PC-9 (cell line): ENCODE results near the gene RUNDC1. TPM values are rescaled to one million over a fixed set of nuclear protein-coding genes. Genes with fewer than 3 reads are reported as not detected.

ENCODE experiments used
- BruUV-seq: library from RNA; stranded (reverse); fragments of 400-500 nt; replicated peaks from 2 replicates; lab custom pipeline; 2021; lab: Mats Ljungman, UMichigan
- CTCF ChIA-PET: fragments of 300-600 bp; sonication (Branson Sonifier 250); formaldehyde crosslinking; loops from one replicate; lab custom pipeline; 2022; ENCODE audit warnings: antibody characterized with exemption; lab: Charles Lee
- POLR2A ChIA-PET: fragments of 300-600 bp; sonication (Branson Sonifier 250); formaldehyde crosslinking; loops from one replicate; lab custom pipeline; 2022; ENCODE audit warnings: antibody characterized with exemption; ENCODE audit not compliant: unreplicated experiment; lab: Charles Lee
- DNase-seq, 2 experiments: peaks; one replicate each; pipeline versions ENCODE4 v3.0.0 to v3.0.0-alpha.2; 2015 to 2022; ENCODE audit warnings: mixed read lengths in 1 of 2
- H2AFZ ChIP-seq: fragments of 200-600 bp; sonication (generic); 2 replicates; pipeline ENCODE4 v1.8.1; 2017; ENCODE audit warnings: antibody characterized with exemption
- H3F3A ChIP-seq: fragments of 200-600 bp; sonication (generic); 2 replicates; pipeline ENCODE4 v1.8.1; 2017; ENCODE audit warnings: antibody characterized with exemption, mild to moderate bottlenecking, low read depth; ENCODE audit not compliant: insufficient read depth
- H3K27ac ChIP-seq: fragments of 200-600 bp; sonication (generic); 2 replicates; pipeline ENCODE4 v1.6.1; 2016; ENCODE audit warnings: mixed run types
- H3K27me3 ChIP-seq: fragments of 200-600 bp; sonication (generic); 2 replicates; pipeline ENCODE4 v1.6.1; 2016; ENCODE audit warnings: low read depth, mixed run types; ENCODE audit not compliant: insufficient read depth
- H3K36me3 ChIP-seq: fragments of 200-600 bp; sonication (generic); 2 replicates; pipeline ENCODE4 v1.6.1; 2016; ENCODE audit warnings: low read depth, mixed run types
- H3K4me1 ChIP-seq: fragments of 200-600 bp; sonication (generic); replicated peaks from 2 replicates; pipeline ENCODE4 v1.6.1; 2016; ENCODE audit warnings: mixed run types; ENCODE audit not compliant: insufficient read depth
- H3K4me2 ChIP-seq: fragments of 200-600 bp; sonication (generic); 2 replicates; pipeline ENCODE4 v1.6.1; 2017; ENCODE audit warnings: mixed run types
- H3K4me3 ChIP-seq: fragments of 200-600 bp; sonication (generic); 2 replicates; pipeline ENCODE4 v1.6.1; 2016; ENCODE audit warnings: mixed run types
- H3K79me2 ChIP-seq: fragments of 200-600 bp; sonication (generic); 2 replicates; pipeline ENCODE4 v1.6.1; 2017; ENCODE audit warnings: low read depth, mixed run types
- H3K9me2 ChIP-seq: fragments of 200-600 bp; sonication (generic); 2 replicates; pipeline ENCODE4 v1.8.1; 2017; ENCODE audit warnings: mild to moderate bottlenecking; ENCODE audit not compliant: insufficient read depth
- H3K9me3 ChIP-seq: fragments of 200-600 bp; sonication (generic); 2 replicates; pipeline ENCODE4 v1.8.1; 2016; ENCODE audit warnings: low read depth; ENCODE audit not compliant: insufficient read depth
- H4K20me1 ChIP-seq: fragments of 200-600 bp; sonication (generic); 2 replicates; pipeline ENCODE4 v1.8.1; 2017; ENCODE audit not compliant: insufficient read depth
- EZH2 ChIP-seq: fragments of 200-600 bp; sonication (generic); IDR thresholded peaks from 2 replicates; pipeline ENCODE4 v1.8.0; 2017; ENCODE audit warnings: antibody characterized with exemption, low read depth
- intact Hi-C: fragments of 100-400 bp; cut with micrococcal nuclease; formaldehyde crosslinking; loops from one replicate; pipeline ENCODE4 v1.10.0; 2022; ENCODE audit not compliant: unreplicated experiment
- total RNA-seq: library from RNA; stranded (reverse); gene quantifications from 2 replicates; pipeline ENCODE4 v1.2.3, GENCODE V29; 2021
- TF ChIP-seq, protein P1 (sequence below): fragments of 200-600 bp; sonication (generic); conservative IDR thresholded peaks from 2 replicates; pipeline ENCODE4 v1.6.1; 2017; ENCODE audit warnings: mixed run types, antibody characterized with exemption, mild to moderate bottlenecking, moderate library complexity

The RUNDC1 gene
- total RNA-seq, 1 experiment from 2014 or later = 12.7 TPM

DNA sequence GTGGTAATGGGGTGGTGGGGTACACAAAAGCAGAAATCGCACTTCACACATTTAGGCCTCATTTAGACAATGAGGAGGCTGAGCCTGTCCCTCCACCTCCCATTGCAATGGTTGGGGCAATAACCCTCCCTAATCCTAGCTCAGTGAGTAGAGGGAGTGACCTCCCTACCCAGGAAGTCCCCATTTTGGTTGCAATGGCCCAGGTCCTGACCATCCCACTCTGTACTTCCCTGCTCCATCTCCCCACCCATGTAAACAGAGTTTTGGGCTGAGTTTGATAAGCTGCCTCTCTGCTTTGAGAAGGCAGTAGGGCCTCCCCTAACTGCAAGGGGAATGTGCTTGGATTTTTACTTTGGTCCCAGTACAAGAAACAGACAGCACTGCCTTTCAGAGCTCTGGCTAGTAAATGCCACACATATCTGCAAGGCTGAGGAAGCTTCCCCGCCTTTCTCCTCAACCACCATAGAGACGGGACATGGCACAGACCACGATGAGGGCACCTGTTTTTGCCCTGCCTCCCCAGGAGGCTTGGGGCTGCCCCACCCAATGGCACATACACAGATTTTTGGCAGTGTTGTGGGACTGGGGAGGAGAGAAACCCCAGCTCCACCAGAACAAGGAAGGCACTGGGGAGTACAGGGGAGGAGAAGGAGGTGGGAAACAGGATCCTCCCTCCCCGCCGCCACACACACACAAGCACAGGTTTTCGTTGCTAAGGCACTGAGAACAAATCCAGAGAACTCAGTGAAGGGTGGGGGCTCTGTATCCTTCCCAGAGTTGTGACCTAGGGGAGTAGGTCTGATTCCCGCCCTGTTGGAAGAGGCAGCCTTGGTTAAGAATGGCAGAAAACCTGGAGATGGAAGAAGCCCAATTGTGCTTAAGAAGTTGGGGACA is 34.5 kb downstream of the RUNDC1 start:
- POLR2A ChIA-PET = interaction anchor here (0.6 kb wide), 1 partner anchor 41 kb away, joined by 3 read pairs; no protein-coding TSS in a partner anchor
- Histone ChIP-seq H3F3A (peaks cover 32% of the 10 kb centered on the region), H3K4me1 (peaks cover 24% of the 10 kb centered on the region), H3K79me2 (peaks cover 11% of the 10 kb centered on the region), H3K4me2 (no peak overlapping the region), H3K27me3 (no peaks in the 10 kb centered on the region), H2AFZ (no peak overlapping the region), H3K9me3 (no peaks in the 10 kb centered on the region), H3K9me2 (no peaks in the 10 kb centered on the region), H3K4me3 (no peak overlapping the region), H4K20me1 (no peaks in the 10 kb centered on the region), H3K36me3 (peaks cover 22% of the 10 kb centered on the region), H3K27ac (no peak overlapping the region)
- no peak for TF ChIP-seq EZH2
- TF ChIP-seq, protein P1, sequence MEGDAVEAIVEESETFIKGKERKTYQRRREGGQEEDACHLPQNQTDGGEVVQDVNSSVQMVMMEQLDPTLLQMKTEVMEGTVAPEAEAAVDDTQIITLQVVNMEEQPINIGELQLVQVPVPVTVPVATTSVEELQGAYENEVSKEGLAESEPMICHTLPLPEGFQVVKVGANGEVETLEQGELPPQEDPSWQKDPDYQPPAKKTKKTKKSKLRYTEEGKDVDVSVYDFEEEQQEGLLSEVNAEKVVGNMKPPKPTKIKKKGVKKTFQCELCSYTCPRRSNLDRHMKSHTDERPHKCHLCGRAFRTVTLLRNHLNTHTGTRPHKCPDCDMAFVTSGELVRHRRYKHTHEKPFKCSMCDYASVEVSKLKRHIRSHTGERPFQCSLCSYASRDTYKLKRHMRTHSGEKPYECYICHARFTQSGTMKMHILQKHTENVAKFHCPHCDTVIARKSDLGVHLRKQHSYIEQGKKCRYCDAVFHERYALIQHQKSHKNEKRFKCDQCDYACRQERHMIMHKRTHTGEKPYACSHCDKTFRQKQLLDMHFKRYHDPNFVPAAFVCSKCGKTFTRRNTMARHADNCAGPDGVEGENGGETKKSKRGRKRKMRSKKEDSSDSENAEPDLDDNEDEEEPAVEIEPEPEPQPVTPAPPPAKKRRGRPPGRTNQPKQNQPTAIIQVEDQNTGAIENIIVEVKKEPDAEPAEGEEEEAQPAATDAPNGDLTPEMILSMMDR = no peak
- intact Hi-C loops = no loop called here
- CTCF ChIA-PET = no interaction called here
- BruUV-seq = no TSS peak
- no peak for DNase-seq

DNA sequence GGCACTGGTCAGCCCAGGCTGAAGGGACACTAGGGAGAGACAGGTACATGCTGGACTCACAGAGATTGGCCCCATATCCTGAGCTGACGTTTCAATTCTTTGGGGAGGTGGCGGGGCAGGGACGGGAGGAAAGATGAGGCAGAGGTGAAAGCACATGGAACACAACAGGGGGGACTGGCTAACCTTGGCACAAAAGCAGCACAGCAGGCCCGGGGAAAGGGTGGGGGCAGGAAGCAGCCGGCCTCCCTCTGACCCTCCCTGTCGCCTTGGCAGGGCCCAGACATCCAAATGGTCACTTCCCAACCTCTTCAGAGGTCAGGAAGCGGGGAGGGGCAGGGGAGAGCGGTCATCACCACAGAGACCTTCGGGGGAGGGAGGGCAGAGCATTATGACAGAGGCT is 35.2 kb downstream of the RUNDC1 start:
- TF ChIP-seq EZH2 = no peak
- TF ChIP-seq, protein P1 = no peak
- DNase-seq = no peak
- H3K4me3 ChIP-seq = no peak overlapping the region
- H3K9me2 ChIP-seq = no peaks in the 10 kb centered on the region
- H2AFZ ChIP-seq = no peak overlapping the region
- POLR2A ChIA-PET = no interaction called here
- peaks cover 18% of the 10 kb centered on the region for H3K79me2 ChIP-seq
- peaks cover 24% of the 10 kb centered on the region for H3K4me1 ChIP-seq
- BruUV-seq = TSS peak; percentile 19
- H3F3A ChIP-seq = peaks cover 32% of the 10 kb centered on the region
- CTCF ChIA-PET = no interaction called here
- H3K27ac ChIP-seq = no peak overlapping the region
- no peaks in the 10 kb centered on the region for H3K9me3 ChIP-seq
- H3K4me2 ChIP-seq = no peak overlapping the region
- peaks cover 22% of the 10 kb centered on the region for H3K36me3 ChIP-seq
- no peaks in the 10 kb centered on the region for H3K27me3 ChIP-seq
- intact Hi-C loops = no loop called here
- H4K20me1 ChIP-seq = no peaks in the 10 kb centered on the region; the same call in 1 of the 2 replicates

DNA sequence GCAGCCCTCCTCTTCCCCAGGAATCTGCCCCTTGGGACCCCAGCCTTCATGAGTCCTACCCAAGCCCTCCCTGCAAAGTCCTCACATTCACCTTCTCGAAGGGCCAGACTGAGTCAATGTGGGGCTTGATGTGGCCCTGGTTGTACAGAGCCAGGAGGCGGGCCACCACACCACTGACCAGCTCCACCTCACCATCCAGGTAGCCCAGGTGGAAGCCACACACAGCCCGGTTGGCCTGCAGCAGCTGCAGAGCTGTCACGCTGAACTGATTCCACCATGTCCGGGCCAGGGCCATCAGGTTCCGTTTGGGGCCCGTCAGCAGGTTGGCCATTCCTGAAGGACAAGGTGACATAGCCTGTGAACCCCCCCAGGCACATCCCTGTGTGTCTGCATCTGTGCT is 35.9 kb downstream of the RUNDC1 start:
- POLR2A ChIA-PET = no interaction called here
- H3K9me2 ChIP-seq = no peaks in the 10 kb centered on the region
- no peak overlapping the region for H2AFZ ChIP-seq
- TF ChIP-seq, protein P1 = no peak
- no peak for TF ChIP-seq EZH2
- peaks cover 2% of the 10 kb centered on the region; the same call in 1 of the 2 replicates for H4K20me1 ChIP-seq
- DNase-seq = no peak
- peaks cover 21% of the 10 kb centered on the region for H3K79me2 ChIP-seq
- peaks cover 22% of the 10 kb centered on the region for H3K36me3 ChIP-seq
- peaks cover 24% of the 10 kb centered on the region for H3K4me1 ChIP-seq
- no peak overlapping the region for H3K27ac ChIP-seq
- no TSS peak for BruUV-seq
- H3K27me3 ChIP-seq = no peaks in the 10 kb centered on the region
- H3K4me3 ChIP-seq = no peak overlapping the region
- H3F3A ChIP-seq = peaks cover 32% of the 10 kb centered on the region; the same call in 1 of the 2 replicates
- no peak overlapping the region for H3K4me2 ChIP-seq
- intact Hi-C loops = no loop called here
- no peaks in the 10 kb centered on the region for H3K9me3 ChIP-seq
- CTCF ChIA-PET = no interaction called here
